ENCODE data around the gene CAMK2B.

CAMK2B gene

DNA sequence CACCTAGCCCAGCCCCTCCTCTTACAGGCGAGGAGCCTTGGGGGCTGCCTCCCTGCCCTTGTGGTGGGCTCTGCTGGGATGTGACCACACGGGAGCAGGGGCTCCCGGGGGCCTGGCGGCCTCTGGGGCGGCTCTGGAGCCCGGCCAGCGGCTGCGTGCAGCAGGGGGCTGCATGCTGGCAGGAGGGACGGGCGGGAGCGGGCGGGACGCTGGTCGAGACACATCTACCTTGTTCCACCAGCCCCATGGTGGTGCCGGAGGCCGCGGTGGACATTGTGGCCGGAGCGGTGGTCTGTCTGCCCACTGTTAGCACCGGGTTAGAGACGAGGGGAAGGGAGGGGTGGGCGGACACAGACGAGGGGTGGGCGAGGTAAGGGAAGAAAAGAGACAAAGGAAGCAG is 86.0 kb downstream of the CAMK2B start:
- Histone ChIP-seq H3K36me3 (ENCODE audit: insufficient read depth, low read length) (no peaks in the 10 kb centered on the region), H3K9me3 (ENCODE audit: low read length) (no peaks in the 10 kb centered on the region), H2AFZ (ENCODE audit: low read depth, low read length) (no peak overlapping the region), H3K4me3 (ENCODE audit: low read length) (no peak overlapping the region), H3K27me3 (ENCODE audit: insufficient read depth, low read length) (peaks cover 8% of the 10 kb centered on the region), H3K4me1 (ENCODE audit: insufficient read depth, low read length) (no peaks in the 10 kb centered on the region)

DNA sequence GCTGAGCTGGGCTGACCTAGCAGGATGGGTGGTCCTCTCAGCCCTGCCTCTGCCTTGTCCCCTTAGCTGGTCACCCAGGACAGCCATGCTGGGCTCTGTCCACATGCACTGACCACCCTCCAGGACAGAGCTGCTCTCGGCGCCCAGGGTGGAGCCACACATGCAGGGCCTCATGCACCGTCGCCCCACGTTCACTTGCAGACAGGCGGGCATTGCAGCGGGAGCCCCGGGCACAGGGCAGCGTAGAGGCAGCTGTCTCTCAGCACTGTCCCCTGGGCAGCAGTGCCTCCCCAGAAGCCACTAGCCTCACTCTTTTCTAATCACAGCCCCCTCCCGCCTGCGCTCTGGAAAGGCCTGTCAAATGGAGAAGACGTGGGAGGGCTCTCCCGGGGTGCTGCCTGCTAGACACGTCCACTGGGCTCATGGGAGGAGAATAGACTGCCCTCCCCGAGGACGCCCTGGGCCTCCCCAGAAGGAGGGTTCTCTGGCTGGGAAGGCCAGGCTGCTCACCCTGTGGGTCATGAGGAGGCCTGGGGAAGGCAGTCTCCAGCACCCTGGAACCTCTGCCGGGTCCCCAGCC is 87.2 kb downstream of the CAMK2B start:
- no peaks in the 10 kb centered on the region for H3K4me1 ChIP-seq (ENCODE audit: insufficient read depth, low read length)
- no peaks in the 10 kb centered on the region for H3K36me3 ChIP-seq (ENCODE audit: insufficient read depth, low read length)
- no peak overlapping the region for H2AFZ ChIP-seq (ENCODE audit: low read depth, low read length)
- H3K27me3 ChIP-seq (ENCODE audit: insufficient read depth, low read length), result peaks cover 8% of the 10 kb centered on the region
- no peaks in the 10 kb centered on the region for H3K9me3 ChIP-seq (ENCODE audit: low read length)
- H3K4me3 ChIP-seq (ENCODE audit: low read length), result no peak overlapping the region

DNA sequence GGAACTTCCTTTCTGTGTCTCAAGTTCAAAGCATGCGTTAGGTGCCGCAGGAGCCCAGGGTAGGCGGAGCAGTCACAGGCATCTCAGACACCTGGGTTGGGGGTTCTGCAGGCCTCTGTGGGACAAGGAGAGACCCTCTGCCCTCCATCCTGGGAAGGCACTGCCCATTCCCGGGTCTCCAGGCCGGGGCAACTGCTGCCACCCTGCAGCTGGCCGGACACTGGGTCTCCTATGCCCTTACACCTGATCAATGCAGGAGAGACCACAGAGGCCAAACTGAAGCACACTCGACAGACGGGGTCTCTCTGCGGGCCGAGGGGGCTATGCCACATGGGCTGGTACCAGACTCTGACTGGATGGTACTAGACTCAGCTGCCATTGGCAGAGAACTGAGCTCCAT is 87.7 kb downstream of the CAMK2B start:
- H3K27me3 ChIP-seq (ENCODE audit: insufficient read depth, low read length), result peaks cover 5% of the 10 kb centered on the region
- H2AFZ ChIP-seq (ENCODE audit: low read depth, low read length), result no peak overlapping the region
- no peaks in the 10 kb centered on the region for H3K9me3 ChIP-seq (ENCODE audit: low read length)
- H3K4me3 ChIP-seq (ENCODE audit: low read length), result no peak overlapping the region
- no peaks in the 10 kb centered on the region for H3K36me3 ChIP-seq (ENCODE audit: insufficient read depth, low read length)
- no peaks in the 10 kb centered on the region for H3K4me1 ChIP-seq (ENCODE audit: insufficient read depth, low read length)

DNA sequence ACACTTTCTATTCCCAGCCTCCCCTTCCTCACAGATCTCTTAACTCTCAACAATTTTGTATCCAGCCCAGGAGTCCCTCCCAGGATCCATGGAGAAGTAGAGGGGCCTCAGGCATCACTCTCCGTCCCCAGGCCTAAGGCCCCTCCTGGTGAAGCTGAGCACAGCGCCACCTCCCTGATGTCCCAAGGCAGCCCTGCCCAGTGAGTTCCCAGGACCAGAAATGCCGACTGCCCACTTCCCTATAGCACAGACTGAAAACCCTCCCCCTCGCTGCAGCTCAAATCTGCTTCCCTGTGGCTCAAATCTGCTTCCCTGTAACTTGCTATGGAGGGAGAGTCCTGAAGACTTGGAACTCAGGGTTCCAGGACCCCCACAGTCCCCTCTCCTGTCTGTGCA is 89.1 kb downstream of the CAMK2B start:
- H3K4me1 ChIP-seq (ENCODE audit: insufficient read depth, low read length), result no peaks in the 10 kb centered on the region
- H3K36me3 ChIP-seq (ENCODE audit: insufficient read depth, low read length), result no peaks in the 10 kb centered on the region
- peaks cover 7% of the 10 kb centered on the region for H3K27me3 ChIP-seq (ENCODE audit: insufficient read depth, low read length)
- H3K4me3 ChIP-seq (ENCODE audit: low read length), result no peak overlapping the region
- no peak overlapping the region for H2AFZ ChIP-seq (ENCODE audit: low read depth, low read length)
- H3K9me3 ChIP-seq (ENCODE audit: low read length), result no peaks in the 10 kb centered on the region

DNA sequence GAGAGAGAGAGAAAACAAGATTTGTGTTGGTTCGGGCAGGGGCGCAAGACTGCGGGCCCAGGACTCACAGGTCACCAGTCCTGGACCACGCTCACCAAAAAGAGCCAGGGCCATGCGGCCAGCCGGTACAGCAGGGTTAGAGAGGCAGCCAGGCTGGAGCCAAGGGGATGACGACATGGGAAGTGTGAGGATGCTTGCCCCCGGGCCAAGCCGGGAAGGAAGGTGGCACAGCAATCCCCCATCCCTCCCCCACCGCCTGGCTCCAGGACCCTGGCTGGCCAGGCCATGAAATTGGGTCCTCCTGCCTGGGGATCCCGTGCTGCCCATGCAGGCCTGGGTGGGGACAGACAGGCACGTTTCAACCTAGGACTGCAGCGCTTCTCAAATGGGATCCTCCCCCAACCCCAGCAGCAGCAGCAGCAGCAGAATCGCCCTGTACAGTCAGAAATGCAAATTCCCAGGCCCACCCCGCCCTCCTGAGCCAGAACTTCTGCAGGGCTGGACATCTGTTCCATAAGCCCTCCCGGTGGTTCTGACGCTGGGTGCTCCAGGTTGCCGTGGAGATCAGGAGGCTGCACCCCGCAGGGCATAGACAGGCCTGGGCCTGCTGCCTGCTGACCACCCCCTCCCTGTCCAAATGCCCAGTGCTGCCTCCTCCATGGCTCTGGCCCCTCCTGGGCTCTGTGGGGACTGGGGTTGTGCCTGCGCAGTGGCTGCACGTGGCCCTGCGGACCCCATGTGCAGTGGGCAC is 89.6 kb downstream of the CAMK2B start:
- Histone ChIP-seq H2AFZ (ENCODE audit: low read depth, low read length) (no peak overlapping the region), H3K27me3 (ENCODE audit: insufficient read depth, low read length) (peaks cover 10% of the 10 kb centered on the region), H3K4me1 (ENCODE audit: insufficient read depth, low read length) (no peaks in the 10 kb centered on the region), H3K9me3 (ENCODE audit: low read length) (no peaks in the 10 kb centered on the region), H3K36me3 (ENCODE audit: insufficient read depth, low read length) (no peaks in the 10 kb centered on the region), H3K4me3 (ENCODE audit: low read length) (no peak overlapping the region)

DNA sequence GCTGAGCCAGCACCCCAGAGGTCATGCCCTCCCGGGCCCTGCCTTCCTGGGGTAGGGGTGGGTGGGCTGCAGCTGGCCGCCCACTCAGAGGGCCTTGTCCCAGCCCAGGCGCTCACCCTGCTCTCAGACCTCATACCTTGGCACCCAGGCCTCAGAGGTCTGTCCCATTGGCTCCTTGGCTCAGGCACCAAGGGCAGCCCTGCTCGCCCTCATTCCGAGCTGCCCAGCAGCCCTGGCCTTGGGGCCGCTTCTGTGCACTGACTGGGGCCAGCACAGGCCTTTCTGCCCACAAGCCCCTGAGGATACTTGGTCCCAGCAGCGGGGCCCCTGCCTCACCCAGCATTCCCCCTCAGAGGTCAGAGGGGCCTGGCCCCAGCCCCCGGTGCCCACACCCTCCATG is 90.3 kb downstream of the CAMK2B start:
- Histone ChIP-seq H2AFZ (ENCODE audit: low read depth, low read length) (no peak overlapping the region), H3K9me3 (ENCODE audit: low read length) (no peaks in the 10 kb centered on the region), H3K36me3 (ENCODE audit: insufficient read depth, low read length) (no peaks in the 10 kb centered on the region), H3K27me3 (ENCODE audit: insufficient read depth, low read length) (peaks cover 16% of the 10 kb centered on the region), H3K4me3 (ENCODE audit: low read length) (no peak overlapping the region), H3K4me1 (ENCODE audit: insufficient read depth, low read length) (no peaks in the 10 kb centered on the region)

DNA sequence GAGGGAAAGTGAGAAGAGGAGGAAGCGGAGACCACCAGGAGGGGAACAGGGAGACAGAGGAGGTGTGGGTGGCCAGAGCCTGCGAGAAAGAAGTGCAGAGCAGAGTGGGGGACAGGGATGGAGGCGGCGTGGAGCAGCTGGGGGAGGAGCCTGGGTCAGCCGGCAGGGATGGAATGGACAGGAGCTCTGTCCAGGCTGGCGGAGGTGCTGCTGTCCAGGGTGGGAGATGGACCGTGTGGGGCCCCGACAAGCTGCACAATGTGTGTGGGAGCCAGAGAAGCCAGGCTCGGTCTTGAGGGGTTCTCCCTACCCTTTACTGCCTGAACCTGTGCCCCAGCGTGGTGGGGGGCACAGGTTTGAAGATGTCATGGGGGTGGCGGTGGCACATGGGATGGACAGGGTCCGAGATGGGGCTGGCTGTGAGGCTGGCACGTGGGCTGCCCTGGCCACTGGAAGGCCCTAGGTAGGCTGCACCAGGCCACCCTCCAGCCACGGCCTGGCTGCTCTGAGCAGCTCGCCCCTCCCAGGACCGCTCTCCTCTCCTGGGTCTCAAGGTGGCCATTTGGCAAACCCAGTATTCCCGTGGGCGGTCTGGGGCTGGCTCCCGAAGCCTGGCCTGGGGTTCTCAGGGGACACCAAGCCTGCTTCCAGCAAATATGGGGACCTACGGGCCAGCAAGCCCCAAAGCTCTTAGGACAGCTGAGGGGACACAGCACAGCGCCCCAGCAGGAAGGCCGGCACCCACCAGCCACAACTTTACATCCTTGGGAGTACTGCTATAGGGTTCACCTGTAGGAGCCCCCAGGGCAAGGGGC is 92.3 kb downstream of the CAMK2B start:
- Histone ChIP-seq H3K4me3 (ENCODE audit: low read length) (no peak overlapping the region), H2AFZ (ENCODE audit: low read depth, low read length) (no peak overlapping the region), H3K27me3 (ENCODE audit: insufficient read depth, low read length) (peaks cover 25% of the 10 kb centered on the region), H3K36me3 (ENCODE audit: insufficient read depth, low read length) (no peaks in the 10 kb centered on the region), H3K9me3 (ENCODE audit: low read length) (no peaks in the 10 kb centered on the region), H3K4me1 (ENCODE audit: insufficient read depth, low read length) (no peaks in the 10 kb centered on the region)

DNA sequence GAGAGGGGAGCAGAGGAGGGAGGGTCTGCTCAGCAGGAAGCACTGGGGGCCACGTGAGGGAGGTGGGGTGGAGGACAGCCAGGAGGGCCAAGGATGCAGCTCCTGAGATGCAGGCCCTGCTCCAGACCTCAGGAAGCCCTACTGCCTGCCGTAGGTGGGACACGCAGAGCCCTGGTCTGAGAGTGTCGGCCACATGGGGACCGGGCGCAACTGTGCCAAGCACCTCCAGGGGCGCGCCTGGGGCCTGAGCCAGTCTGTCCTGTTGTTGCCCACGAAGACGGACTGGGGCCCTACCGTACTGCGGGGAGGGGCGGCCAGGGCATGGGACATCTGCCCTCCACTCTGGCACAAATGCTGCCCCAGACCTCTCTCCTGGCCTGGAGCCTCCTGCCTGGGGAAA is 93.0 kb downstream of the CAMK2B start:
- no peaks in the 10 kb centered on the region for H3K4me1 ChIP-seq (ENCODE audit: insufficient read depth, low read length)
- no peaks in the 10 kb centered on the region for H3K36me3 ChIP-seq (ENCODE audit: insufficient read depth, low read length)

DNA sequence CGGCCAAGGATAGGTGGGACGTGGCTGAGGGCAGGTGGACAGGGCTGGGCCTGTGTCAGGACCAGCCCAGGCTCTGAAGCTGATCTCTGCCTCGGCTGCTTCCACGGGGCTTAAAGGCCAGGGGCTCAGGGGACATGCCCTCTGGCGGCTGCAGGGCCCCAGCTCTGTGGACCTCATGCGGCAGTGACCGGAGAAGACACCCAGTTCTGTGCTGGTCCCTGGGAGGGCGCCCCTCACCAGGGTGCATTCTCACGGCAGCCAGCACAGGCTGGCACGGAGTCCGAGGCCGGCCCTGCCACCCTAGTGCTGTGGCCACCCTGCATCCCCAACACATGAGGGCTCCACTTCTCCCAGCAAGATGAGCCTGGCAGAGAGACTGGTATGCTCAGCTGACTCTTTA is 94.3 kb downstream of the CAMK2B start:
- Histone ChIP-seq H3K27me3 (ENCODE audit: insufficient read depth, low read length) (peaks cover 30% of the 10 kb centered on the region), H3K36me3 (ENCODE audit: insufficient read depth, low read length) (no peaks in the 10 kb centered on the region), H3K4me1 (ENCODE audit: insufficient read depth, low read length) (no peaks in the 10 kb centered on the region), H2AFZ (ENCODE audit: low read depth, low read length) (no peak overlapping the region), H3K9me3 (ENCODE audit: low read length) (no peaks in the 10 kb centered on the region), H3K4me3 (ENCODE audit: low read length) (no peak overlapping the region)

More for the DNA sequence above, 93.0 kb downstream of the CAMK2B start:
- peaks cover 30% of the 10 kb centered on the region for H3K27me3 ChIP-seq (ENCODE audit: insufficient read depth, low read length)
- no peak overlapping the region for H2AFZ ChIP-seq (ENCODE audit: low read depth, low read length)
- no peak overlapping the region for H3K4me3 ChIP-seq (ENCODE audit: low read length)
- H3K9me3 ChIP-seq (ENCODE audit: low read length), result no peaks in the 10 kb centered on the region

DNA sequence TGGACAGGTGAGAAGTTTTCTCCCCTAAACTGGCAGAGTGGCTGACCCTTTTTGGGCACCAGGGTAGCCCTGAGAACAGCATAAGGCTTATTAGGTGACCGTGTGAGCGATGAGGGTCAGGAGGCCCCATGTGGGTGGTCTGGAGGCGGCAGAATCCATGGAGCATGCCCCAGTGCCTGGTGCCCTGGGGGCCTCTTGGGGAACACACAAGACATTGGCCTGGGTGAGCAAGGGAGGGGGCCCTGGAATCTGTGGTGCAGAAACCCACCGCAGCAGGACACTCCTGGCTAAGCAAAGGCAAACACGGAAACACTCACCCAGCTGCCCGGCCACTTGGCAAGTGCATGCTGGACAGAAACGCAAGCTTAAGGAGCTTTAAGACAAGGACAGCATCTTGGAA is 95.1 kb downstream of the CAMK2B start:
- Histone ChIP-seq H3K4me3 (ENCODE audit: low read length) (no peak overlapping the region), H3K36me3 (ENCODE audit: insufficient read depth, low read length) (no peaks in the 10 kb centered on the region), H3K9me3 (ENCODE audit: low read length) (no peaks in the 10 kb centered on the region), H3K27me3 (ENCODE audit: insufficient read depth, low read length) (peaks cover 36% of the 10 kb centered on the region), H3K4me1 (ENCODE audit: insufficient read depth, low read length) (no peaks in the 10 kb centered on the region), H2AFZ (ENCODE audit: low read depth, low read length) (no peak overlapping the region)

DNA sequence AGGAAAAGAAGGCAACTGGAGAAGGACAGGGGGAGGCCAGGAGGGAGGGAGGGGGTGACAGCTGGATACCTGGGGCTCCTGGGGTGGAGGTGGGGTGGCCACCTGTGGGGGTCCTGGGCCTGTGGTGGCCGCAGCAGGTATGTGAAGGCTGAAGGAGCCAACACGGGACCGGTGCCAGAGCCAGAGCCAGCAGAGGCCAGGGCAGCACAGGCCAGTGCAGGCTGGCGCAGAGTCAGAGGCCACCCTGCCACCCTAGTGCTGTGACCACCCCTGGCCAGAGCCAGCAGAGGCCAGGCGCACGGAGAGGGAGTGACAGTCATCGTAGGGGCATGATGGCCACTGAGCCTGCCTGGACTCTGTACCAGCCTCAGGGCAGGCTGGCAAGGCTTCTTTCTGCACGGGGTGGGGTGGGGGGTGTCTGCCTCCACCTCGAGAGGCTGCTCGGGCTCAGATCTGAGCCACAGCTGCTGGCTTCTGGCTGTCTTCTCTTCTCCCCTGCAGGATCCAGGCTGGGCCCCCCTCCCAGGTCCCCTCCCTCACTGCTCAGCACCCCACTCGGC is 95.8 kb downstream of the CAMK2B start:
- Histone ChIP-seq H3K4me1 (ENCODE audit: insufficient read depth, low read length) (no peaks in the 10 kb centered on the region), H3K9me3 (ENCODE audit: low read length) (no peaks in the 10 kb centered on the region)

DNA sequence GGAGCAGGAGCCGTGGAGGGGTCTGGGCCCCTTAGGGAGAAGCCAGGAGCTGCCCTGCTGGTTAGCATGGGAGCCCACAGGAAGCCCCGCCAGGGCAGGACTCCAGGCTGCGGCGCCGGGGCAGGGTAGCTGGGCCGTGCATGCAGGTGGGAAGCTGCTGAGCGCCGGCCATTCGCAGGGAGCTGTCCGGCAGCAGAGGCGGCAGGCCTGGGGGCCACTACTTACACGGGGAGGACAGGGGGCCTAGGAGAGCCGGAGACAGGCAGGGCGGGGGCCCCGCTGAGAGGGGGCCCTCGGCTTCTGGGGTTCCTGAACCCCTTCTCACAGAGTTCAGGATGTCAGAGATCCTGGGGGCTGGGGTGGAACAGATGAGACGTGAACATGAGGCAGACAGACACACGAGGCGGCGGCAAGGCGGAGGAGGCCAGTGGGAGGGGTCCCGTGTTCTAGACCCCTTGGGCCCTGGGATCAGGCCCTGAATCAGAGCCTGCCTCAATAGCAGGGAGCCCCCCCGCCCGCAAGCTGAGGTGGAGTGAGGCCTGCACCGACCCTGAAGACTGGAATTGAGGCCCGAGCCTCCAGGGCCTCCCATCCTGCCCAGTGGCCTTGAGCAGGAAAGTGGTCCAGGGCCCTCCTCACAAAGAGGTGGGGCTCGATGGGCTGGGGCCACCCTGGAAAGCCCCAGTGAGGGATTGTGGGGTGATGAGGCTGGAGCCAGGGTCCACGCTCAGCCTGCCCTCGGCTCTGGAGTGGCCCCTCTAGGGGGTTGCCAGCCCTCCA is 96.6 kb downstream of the CAMK2B start:
- Histone ChIP-seq H3K9me3 (ENCODE audit: low read length) (no peaks in the 10 kb centered on the region), H3K27me3 (ENCODE audit: insufficient read depth, low read length) (peaks cover 45% of the 10 kb centered on the region), H3K4me3 (ENCODE audit: low read length) (no peak overlapping the region), H2AFZ (ENCODE audit: low read depth, low read length) (no peak overlapping the region), H3K36me3 (ENCODE audit: insufficient read depth, low read length) (no peaks in the 10 kb centered on the region), H3K4me1 (ENCODE audit: insufficient read depth, low read length) (no peaks in the 10 kb centered on the region)

More for the DNA sequence above, 95.8 kb downstream of the CAMK2B start:
- peaks cover 41% of the 10 kb centered on the region for H3K27me3 ChIP-seq (ENCODE audit: insufficient read depth, low read length)
- H3K4me3 ChIP-seq (ENCODE audit: low read length), result no peak overlapping the region
- no peaks in the 10 kb centered on the region for H3K36me3 ChIP-seq (ENCODE audit: insufficient read depth, low read length)
- no peak overlapping the region for H2AFZ ChIP-seq (ENCODE audit: low read depth, low read length)
